GM20000 (cell line): ENCODE data around the gene NACC2.
"Not testable (repeated sequence)": the region's sequence is repeated elsewhere in the genome, so short reads cannot be mapped to it uniquely, and the experiment has no call there.

Experiments used
- DNase-seq: peaks from one replicate; pipeline ENCODE4 v3.0.0; 2012; ENCODE audit warnings: low spot score
- TF ChIP-seq, protein P1 (sequence below): IDR thresholded peaks from 2 replicates; pipeline ENCODE4 v1.5.1; 2012; ENCODE audit warnings: mild to moderate bottlenecking, control low read depth; ENCODE audit errors: extremely low read depth, missing control alignments

Gene NACC2

DNA sequence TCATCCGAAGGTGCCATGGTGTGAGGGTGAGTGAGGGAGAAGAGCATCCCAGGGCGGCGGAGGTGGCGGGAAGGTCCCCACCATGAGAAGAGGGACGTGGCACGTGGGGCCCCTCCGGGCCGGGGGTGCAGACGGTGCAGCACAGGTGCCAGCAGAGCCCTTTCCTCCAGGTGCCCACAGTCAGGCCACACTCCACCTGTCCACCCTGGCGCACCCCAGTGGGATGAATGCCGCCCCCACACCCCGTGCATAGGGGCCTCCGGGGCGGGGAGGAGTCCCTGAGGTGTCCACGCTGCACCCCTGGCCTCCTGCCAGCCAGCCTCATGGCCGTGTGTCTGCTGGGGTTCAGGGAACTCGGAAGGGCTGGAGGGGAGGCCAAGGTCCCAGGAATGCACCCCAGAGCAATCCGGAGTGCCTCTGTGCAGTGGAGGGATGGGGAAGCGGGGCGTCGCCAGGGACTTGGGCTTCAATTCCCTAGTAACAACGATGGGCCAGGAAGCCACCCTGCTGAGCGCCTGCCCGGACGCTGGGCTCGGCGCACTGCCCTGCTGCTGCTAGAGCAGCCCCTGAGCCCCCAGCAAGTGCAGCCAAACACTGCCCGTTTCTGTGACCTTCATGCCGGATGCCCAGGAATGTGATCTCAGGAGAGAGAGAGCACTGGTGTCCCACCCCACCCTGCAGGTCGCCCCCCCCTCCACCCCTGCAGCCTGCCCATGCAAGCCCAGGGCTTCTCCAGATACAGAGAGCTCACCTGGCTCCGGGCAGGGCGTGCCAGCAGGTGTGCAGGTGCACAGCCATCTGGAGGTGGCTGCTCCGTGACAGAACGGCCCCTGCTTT is 8.8 kb upstream of the NACC2 start:
- DNase-seq = no peak
- TF ChIP-seq, protein P1, sequence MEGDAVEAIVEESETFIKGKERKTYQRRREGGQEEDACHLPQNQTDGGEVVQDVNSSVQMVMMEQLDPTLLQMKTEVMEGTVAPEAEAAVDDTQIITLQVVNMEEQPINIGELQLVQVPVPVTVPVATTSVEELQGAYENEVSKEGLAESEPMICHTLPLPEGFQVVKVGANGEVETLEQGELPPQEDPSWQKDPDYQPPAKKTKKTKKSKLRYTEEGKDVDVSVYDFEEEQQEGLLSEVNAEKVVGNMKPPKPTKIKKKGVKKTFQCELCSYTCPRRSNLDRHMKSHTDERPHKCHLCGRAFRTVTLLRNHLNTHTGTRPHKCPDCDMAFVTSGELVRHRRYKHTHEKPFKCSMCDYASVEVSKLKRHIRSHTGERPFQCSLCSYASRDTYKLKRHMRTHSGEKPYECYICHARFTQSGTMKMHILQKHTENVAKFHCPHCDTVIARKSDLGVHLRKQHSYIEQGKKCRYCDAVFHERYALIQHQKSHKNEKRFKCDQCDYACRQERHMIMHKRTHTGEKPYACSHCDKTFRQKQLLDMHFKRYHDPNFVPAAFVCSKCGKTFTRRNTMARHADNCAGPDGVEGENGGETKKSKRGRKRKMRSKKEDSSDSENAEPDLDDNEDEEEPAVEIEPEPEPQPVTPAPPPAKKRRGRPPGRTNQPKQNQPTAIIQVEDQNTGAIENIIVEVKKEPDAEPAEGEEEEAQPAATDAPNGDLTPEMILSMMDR = no peak

DNA sequence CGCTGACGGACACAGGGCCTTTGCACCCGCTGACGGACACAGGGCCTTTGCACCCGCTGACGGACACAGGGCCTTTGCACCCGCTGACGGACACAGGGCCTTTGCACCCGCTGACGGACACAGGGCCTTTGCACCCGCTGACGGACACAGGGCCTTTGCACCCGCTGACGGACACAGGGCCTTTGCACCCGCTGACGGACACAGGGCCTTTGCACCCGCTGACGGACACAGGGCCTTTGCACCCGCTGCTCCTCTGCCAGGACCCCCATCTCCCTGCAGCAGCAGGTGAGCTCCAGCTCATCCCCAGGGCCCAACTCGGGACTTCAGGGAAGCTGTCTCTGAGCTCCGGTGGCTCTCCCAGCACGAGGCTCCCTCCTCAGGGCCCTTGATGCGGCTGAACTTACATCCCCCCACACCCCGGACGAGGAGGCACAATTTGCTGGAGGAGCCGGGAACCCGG is 6.6 kb upstream of the NACC2 start:
- not testable (repeated sequence) for DNase-seq

DNA sequence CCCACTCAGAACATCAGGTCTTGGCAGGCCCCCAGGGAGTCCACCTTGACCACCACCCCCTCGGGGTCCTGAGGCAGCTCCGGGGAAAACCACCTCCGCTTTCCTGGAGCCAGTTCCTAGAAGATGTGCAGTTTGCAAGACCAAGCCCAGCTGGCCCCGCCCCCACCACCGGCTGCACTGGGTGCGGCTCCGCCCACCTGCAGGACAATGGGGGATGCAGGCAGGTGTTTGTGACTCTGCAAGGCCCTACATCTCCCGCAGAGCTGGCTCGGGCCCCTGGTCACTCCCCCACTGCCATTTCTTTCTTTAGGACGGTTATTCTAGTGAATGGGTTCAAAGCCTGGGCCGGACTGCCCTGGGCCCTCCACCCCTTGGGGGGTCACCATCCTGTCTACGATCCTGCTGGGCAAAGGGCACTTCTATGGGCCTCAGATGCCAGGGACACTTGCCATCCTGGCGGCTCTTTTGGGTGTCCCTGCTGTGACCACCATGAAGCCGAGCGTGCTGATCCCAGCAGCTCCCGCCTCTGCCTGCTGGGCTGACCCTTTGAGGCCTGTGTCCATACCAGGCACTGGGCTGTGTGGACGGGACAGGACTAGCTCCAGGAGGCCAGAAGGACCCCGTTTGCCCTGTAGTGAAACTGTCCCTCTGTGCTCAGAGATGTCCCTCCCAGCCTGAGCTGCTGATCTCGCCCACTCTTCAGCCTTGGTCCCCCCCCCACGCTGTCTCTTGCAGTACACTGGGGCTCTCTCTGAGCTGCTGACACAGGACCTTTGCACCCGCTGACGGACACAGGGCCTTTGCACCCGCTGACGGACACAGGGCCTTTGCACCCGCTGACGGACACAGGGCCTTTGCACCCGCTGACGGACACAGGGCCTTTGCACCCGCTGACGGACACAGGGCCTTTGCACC is 5.9 kb upstream of the NACC2 start:
- TF ChIP-seq, protein P1 = no peak
- DNase-seq = no peak

DNA sequence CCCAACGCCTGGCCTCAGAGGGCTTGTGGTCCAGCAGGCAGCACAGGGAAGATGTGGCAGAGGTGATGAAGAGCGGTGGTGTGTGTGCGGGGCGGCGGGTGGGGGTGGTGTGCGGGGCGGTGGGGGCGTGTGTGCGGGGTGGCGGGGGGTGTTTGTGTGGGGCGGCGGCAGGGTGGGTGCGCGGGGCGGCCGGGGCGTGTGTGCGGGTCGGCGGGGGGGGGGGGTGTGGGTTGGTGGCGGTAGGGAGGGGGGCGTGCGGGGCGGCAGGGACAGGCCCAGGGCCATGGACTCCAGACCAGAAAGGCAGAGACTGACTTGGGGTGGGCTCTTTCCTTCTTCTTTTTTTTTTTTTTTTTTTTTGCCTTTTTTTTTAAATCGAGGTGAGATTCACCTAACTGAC is 4.5 kb upstream of the NACC2 start:
- TF ChIP-seq, protein P1 = no peak

DNA sequence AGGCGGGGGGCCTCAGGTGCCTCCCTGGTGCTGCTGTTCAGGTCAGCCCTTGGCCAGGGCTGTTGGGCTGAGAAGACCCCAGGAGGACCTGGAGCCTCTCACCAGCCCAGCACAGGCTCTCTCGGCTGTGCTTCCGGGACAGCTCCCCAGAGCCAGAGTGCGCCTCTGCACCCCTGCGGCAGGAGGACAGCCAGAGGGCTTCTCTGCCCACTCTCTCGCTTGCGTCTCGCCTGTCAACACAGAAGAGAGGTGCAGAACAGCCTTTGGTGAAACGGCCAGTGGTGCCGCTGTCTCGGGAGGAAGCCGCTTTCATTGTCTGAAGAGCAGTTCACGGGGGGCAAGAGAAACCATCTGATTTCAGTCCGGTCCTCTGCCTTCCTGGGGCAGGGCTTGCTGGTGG is 3.8 kb upstream of the NACC2 start:
- DNase-seq = no peak
- TF ChIP-seq, protein P1 = no peak

More for the DNA sequence above, 4.5 kb upstream of the NACC2 start:
- no peak for DNase-seq

DNA sequence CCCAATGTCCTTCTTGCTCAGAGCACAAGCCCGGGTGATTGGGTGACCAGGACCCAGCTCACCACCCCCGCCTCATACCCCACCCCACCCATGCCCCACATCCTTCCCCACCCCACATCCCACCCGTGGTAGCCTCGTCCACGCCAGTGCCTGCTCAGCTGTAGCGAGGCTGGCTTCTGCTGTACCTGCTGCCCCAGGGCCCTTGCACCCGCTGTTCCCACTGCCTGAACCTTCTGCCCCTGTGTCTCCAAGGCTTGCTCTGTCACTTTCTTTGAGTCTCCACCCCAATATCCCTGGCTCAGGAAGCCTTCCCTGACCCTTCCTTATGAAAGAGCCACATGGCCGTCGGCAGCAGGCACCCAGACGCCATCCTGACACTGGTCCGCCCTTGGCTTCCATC is 3.1 kb upstream of the NACC2 start:
- TF ChIP-seq, protein P1 = no peak
- no peak for DNase-seq

DNA sequence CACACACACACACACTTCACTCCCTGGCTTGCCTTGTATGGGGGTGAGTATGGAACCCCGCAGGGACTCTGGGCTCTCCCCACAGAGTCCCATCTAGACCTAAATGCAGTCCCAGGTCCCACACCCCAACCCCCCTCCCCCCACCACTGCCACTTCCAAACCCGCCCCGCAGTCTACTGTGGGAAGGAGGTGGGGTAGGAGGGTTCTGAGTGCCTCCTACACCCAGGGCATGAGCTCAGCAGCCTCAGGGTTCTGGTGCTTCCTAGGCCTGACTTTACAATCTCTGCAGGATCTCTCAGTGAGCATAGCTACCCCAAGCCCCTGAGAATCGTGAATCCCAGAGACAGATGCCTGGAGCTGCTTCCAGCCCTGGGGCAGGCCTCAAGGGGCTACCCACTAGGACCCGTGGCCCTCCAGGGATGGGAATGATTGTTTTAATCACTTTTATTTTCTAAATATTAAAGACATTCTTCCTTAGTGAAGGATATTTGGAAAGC is 1.5 kb upstream of the NACC2 start:
- peak; percentile 33 for DNase-seq
- TF ChIP-seq, protein P1 = no peak
